Endothelial cell of umbilical vein (primary cell): Measurements from ENCODE around the gene CHST11.

Experiments
- EZH2 ChIP-seq: IDR thresholded peaks from 2 replicates; pipeline ENCODE4 v1.6.1; 2012; ENCODE audit warnings: borderline replicate concordance, low read depth, mild to moderate bottlenecking, moderate library complexity, low read length, inconsistent platforms; ENCODE audit not compliant: severe bottlenecking
- FOS ChIP-seq: IDR thresholded peaks from 2 replicates; pipeline ENCODE4 v1.6.1; 2011; ENCODE audit warnings: mild to moderate bottlenecking, low read length, moderate library complexity, borderline replicate concordance; ENCODE audit not compliant: insufficient read depth
- GATA2 ChIP-seq: IDR thresholded peaks from 2 replicates; pipeline ENCODE4 v1.7.0; 2011; ENCODE audit warnings: low read depth, mild to moderate bottlenecking, moderate library complexity, mixed read lengths, low read length; ENCODE audit not compliant: insufficient read length, insufficient read depth
- JUN ChIP-seq: IDR thresholded peaks from 2 replicates; pipeline ENCODE4 v1.6.1; 2011; ENCODE audit warnings: borderline replicate concordance, low read depth; ENCODE audit not compliant: insufficient read length, insufficient read depth
- MAX ChIP-seq: IDR thresholded peaks from 2 replicates; pipeline ENCODE4 v1.6.1; 2011; ENCODE audit not compliant: insufficient read depth, insufficient read length
- MYC ChIP-seq: IDR thresholded peaks from one replicate; pipeline ENCODE4 v1.6.1; 2011; ENCODE audit warnings: mild to moderate bottlenecking, low read depth, low read length
- POLR2A ChIP-seq: IDR thresholded peaks from 2 replicates; pipeline ENCODE4 v1.6.1; 2012; ENCODE audit warnings: low read depth, mild to moderate bottlenecking, control low read depth, low read length
- POLR2AphosphoS5 ChIP-seq: IDR thresholded peaks from 2 replicates; pipeline ENCODE4 v1.6.1; 2012; ENCODE audit warnings: low read depth, mild to moderate bottlenecking, control low read depth, low read length, moderate library complexity; ENCODE audit not compliant: insufficient read depth
- TF ChIP-seq, protein P1 (sequence below), 2 donors: IDR thresholded peaks; 1 replicate in 1 of 2; 2 replicates in 1 of 2; pipeline ENCODE4 v1.5.1; 2011; ENCODE audit warnings: low read length in 2 of 2, mild to moderate bottlenecking in 2 of 2, moderate library complexity in 2 of 2, control low read depth in 1 of 2, inconsistent platforms in 1 of 2, low read depth in 1 of 2; ENCODE audit not compliant: insufficient read depth in 1 of 2; ENCODE audit errors: extremely low read depth in 1 of 2

- TF ChIP-seq, protein P1, sequence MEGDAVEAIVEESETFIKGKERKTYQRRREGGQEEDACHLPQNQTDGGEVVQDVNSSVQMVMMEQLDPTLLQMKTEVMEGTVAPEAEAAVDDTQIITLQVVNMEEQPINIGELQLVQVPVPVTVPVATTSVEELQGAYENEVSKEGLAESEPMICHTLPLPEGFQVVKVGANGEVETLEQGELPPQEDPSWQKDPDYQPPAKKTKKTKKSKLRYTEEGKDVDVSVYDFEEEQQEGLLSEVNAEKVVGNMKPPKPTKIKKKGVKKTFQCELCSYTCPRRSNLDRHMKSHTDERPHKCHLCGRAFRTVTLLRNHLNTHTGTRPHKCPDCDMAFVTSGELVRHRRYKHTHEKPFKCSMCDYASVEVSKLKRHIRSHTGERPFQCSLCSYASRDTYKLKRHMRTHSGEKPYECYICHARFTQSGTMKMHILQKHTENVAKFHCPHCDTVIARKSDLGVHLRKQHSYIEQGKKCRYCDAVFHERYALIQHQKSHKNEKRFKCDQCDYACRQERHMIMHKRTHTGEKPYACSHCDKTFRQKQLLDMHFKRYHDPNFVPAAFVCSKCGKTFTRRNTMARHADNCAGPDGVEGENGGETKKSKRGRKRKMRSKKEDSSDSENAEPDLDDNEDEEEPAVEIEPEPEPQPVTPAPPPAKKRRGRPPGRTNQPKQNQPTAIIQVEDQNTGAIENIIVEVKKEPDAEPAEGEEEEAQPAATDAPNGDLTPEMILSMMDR (IDR thresholded peaks at IDR 0.05; ENCODE audit: extremely low read depth in 1 of 2, insufficient read depth in 1 of 2, low read depth in 1 of 2, low read length in 2 of 2), result no peak
- TF ChIP-seq POLR2A (no peak), MAX (no peak), FOS (no peak), EZH2 (no peak), JUN (no peak), POLR2AphosphoS5 (no peak), GATA2 (no peak), MYC (no peak)
These were observed 89.8 kb downstream of the CHST11 start for GRCh38 chr12:104546575-104546974.
